ENCODE measurements around the gene DYRK2.

DYRK2 gene

GRCh38 chr12:67665679-67666078, 17.1 kb downstream of the DYRK2 start:
- no peak for DNase-seq

GRCh38 chr12:67666605-67667004, 18.1 kb downstream of the DYRK2 start:
- Histone ChIP-seq H3K27ac (ENCODE audit: low read length) (no peak overlapping the region), H3K9me3 (replicated peaks; ENCODE audit: insufficient read depth, low read length) (no peaks in the 10 kb centered on the region), H3K27me3 (replicated peaks; ENCODE audit: insufficient read depth, low read length) (no peaks in the 10 kb centered on the region), H3K9me2 (replicated peaks; ENCODE audit: insufficient read depth, low read length) (no peaks in the 10 kb centered on the region), H3F3A (ENCODE audit: insufficient read depth, low read length) (no peaks in the 10 kb centered on the region), H3K79me2 (ENCODE audit: low read length) (peaks cover 14% of the 10 kb centered on the region), H2AFZ (ENCODE audit: low read length) (no peak overlapping the region), H3K36me3 (replicated peaks; ENCODE audit: insufficient read depth, low read length) (no peaks in the 10 kb centered on the region), H3K4me1 (ENCODE audit: low read length) (no peaks in the 10 kb centered on the region), H4K20me1 (ENCODE audit: insufficient read depth, low read length) (no peaks in the 10 kb centered on the region), H3K4me2 (ENCODE audit: low read depth, low read length) (no peak overlapping the region), H3K9ac (ENCODE audit: low read length) (no peak overlapping the region), H3K4me3 (ENCODE audit: low read length) (no peak overlapping the region)
- DNase-seq: no peak
- no peak for TF ChIP-seq EZH2phosphoT487 (IDR thresholded peaks at IDR 0.05; ENCODE audit: low read length)
- TF ChIP-seq CTCF (IDR thresholded peaks at IDR 0.05; ENCODE audit: low read length): no peak
- no peak for TF ChIP-seq EZH2 (optimal IDR thresholded peaks at IDR 0.05; ENCODE audit: low read depth, low read length)

More at GRCh38 chr12:67665679-67666078, 17.1 kb downstream of the DYRK2 start:
- Histone ChIP-seq H3K27me3 (replicated peaks; ENCODE audit: insufficient read depth, low read length) (no peaks in the 10 kb centered on the region), H3K9me2 (replicated peaks; ENCODE audit: insufficient read depth, low read length) (no peaks in the 10 kb centered on the region), H3K79me2 (ENCODE audit: low read length) (peaks cover 22% of the 10 kb centered on the region), H4K20me1 (ENCODE audit: insufficient read depth, low read length) (no peaks in the 10 kb centered on the region), H3F3A (ENCODE audit: insufficient read depth, low read length) (no peaks in the 10 kb centered on the region), H3K9me3 (replicated peaks; ENCODE audit: insufficient read depth, low read length) (no peaks in the 10 kb centered on the region), H3K27ac (ENCODE audit: low read length) (no peak overlapping the region), H2AFZ (ENCODE audit: low read length) (no peak overlapping the region), H3K4me3 (ENCODE audit: low read length) (no peak overlapping the region), H3K4me1 (ENCODE audit: low read length) (no peaks in the 10 kb centered on the region), H3K36me3 (replicated peaks; ENCODE audit: insufficient read depth, low read length) (no peaks in the 10 kb centered on the region), H3K9ac (ENCODE audit: low read length) (no peak overlapping the region), H3K4me2 (ENCODE audit: low read depth, low read length) (no peak overlapping the region)
- TF ChIP-seq CTCF (IDR thresholded peaks at IDR 0.05; ENCODE audit: low read length) (no peak), EZH2phosphoT487 (IDR thresholded peaks at IDR 0.05; ENCODE audit: low read length) (no peak)

GRCh38 chr12:67667276-67668073, 18.9 kb downstream of the DYRK2 start:
- Histone ChIP-seq H4K20me1 (ENCODE audit: insufficient read depth, low read length) (no peaks in the 10 kb centered on the region), H3F3A (ENCODE audit: insufficient read depth, low read length) (no peaks in the 10 kb centered on the region), H3K4me1 (ENCODE audit: low read length) (no peaks in the 10 kb centered on the region), H3K36me3 (replicated peaks; ENCODE audit: insufficient read depth, low read length) (no peaks in the 10 kb centered on the region), H3K27me3 (replicated peaks; ENCODE audit: insufficient read depth, low read length) (no peaks in the 10 kb centered on the region), H2AFZ (ENCODE audit: low read length) (no peak overlapping the region), H3K79me2 (ENCODE audit: low read length) (0 out of 2 replicates have a peak, but pooled peaks cover 10% of the 10 kb centered on the region), H3K9me2 (replicated peaks; ENCODE audit: insufficient read depth, low read length) (no peaks in the 10 kb centered on the region), H3K4me3 (ENCODE audit: low read length) (no peak overlapping the region), H3K27ac (ENCODE audit: low read length) (no peak overlapping the region), H3K9me3 (replicated peaks; ENCODE audit: insufficient read depth, low read length) (no peaks in the 10 kb centered on the region), H3K4me2 (ENCODE audit: low read depth, low read length) (no peak overlapping the region), H3K9ac (ENCODE audit: low read length) (no peak overlapping the region)
- TF ChIP-seq EZH2 (optimal IDR thresholded peaks at IDR 0.05; ENCODE audit: low read depth, low read length) (no peak), EZH2phosphoT487 (IDR thresholded peaks at IDR 0.05; ENCODE audit: low read length) (no peak), CTCF (IDR thresholded peaks at IDR 0.05; ENCODE audit: low read length) (no peak)
- no peak for DNase-seq
